Panc1 (cell line): Measurements from ENCODE around the gene DYNLL2. TPM values are rescaled to one million over a fixed set of nuclear protein-coding genes. Genes with fewer than 3 reads are reported as not detected.
"Not testable (repeated sequence)": the region's sequence is repeated elsewhere in the genome, so short reads cannot be mapped to it uniquely, and the experiment has no call there.

Experiments
- ATAC-seq: fragments of 200-7000 bp; cut with Tn5 transposase; 2 replicates; pipeline ENCODE4 v1.9.1; 2020; ENCODE audit warnings: mild to moderate bottlenecking, moderate library complexity
- BruUV-seq: library from RNA; stranded (reverse); fragments of 400-500 nt; replicated peaks from 2 replicates; lab custom pipeline; 2021; lab: Mats Ljungman, UMichigan
- CTCF ChIA-PET: fragments of 300-600 bp; sonication (Branson Sonifier 250); formaldehyde crosslinking; loops from one replicate; lab custom pipeline; 2022; ENCODE audit warnings: antibody characterized with exemption; lab: Charles Lee
- POLR2A ChIA-PET: fragments of 300-600 bp; sonication (Branson Sonifier 250); formaldehyde crosslinking; loops from one replicate; lab custom pipeline; 2022; ENCODE audit warnings: antibody characterized with exemption; lab: Charles Lee
- DNase-seq: peaks from one replicate; pipeline ENCODE4 v3.0.0-alpha.2; 2010; ENCODE audit warnings: low read depth, low spot score
- H3K27ac ChIP-seq: 2 replicates; pipeline ENCODE4 v1.5.1; 2011; ENCODE audit warnings: mild to moderate bottlenecking, low read length, inconsistent platforms
- H3K27me3 ChIP-seq: fragments of 200-500 bp; sonication (Bioruptor generic); 2 replicates; pipeline ENCODE4 v1.6.0; 2014; ENCODE audit warnings: low read length, inconsistent platforms; ENCODE audit not compliant: control insufficient read depth, insufficient read depth
- H3K36me3 ChIP-seq: fragments of 200-500 bp; sonication (Bioruptor generic); 2 replicates; pipeline ENCODE4 v1.5.1; 2014; ENCODE audit warnings: inconsistent platforms, mild to moderate bottlenecking, low read length, moderate library complexity; ENCODE audit not compliant: control insufficient read depth, insufficient read depth
- H3K4me1 ChIP-seq: 2 replicates; pipeline ENCODE4 v1.5.1; 2011; ENCODE audit warnings: inconsistent platforms, mild to moderate bottlenecking, low read length, moderate library complexity; ENCODE audit not compliant: control insufficient read depth, insufficient read depth
- H3K4me3 ChIP-seq, 2 experiments: 2 replicates each; pipeline ENCODE4 v1.5.1; 2011 to 2012; ENCODE audit warnings: low read depth in 2 of 2, low read length in 2 of 2, mild to moderate bottlenecking in 2 of 2, inconsistent platforms in 1 of 2, moderate library complexity in 1 of 2
- H3K9me3 ChIP-seq: fragments of 200-500 bp; sonication (Bioruptor generic); 2 replicates; pipeline ENCODE4 v1.5.1; 2014; ENCODE audit warnings: low read depth, mild to moderate bottlenecking, inconsistent platforms, low read length, moderate library complexity; ENCODE audit not compliant: control insufficient read depth, insufficient read depth
- POLR2AphosphoS5 ChIP-seq: IDR thresholded peaks from 2 replicates; pipeline ENCODE4 v1.6.1; 2012; ENCODE audit warnings: mild to moderate bottlenecking, low read depth, low read length, moderate library complexity
- SIN3A ChIP-seq: IDR thresholded peaks from 2 replicates; pipeline ENCODE4 v1.6.1; 2012; ENCODE audit warnings: low read depth, mild to moderate bottlenecking, low read length, moderate library complexity, borderline replicate concordance; ENCODE audit not compliant: insufficient read depth
- TCF7L2 ChIP-seq: IDR thresholded peaks from 2 replicates; pipeline ENCODE4 v1.6.1; 2011; ENCODE audit warnings: mild to moderate bottlenecking, low read depth, low read length, inconsistent platforms
- in situ Hi-C: cut with HindIII; loops from 2 replicates; pipeline ENCODE4 v1.10.0; 2016; ENCODE audit warnings: low sequenced_read_pairs, low pct_unique_long_range_greater_than_20kb
- intact Hi-C: fragments of 100-400 bp; cut with micrococcal nuclease; formaldehyde crosslinking; loops from one replicate; pipeline ENCODE4 v1.10.0; 2022; ENCODE audit not compliant: unreplicated experiment
- total RNA-seq: library from RNA; stranded (reverse); gene quantifications from one replicate; pipeline ENCODE4 v1.2.1, GENCODE V29; 2021; ENCODE audit not compliant: unreplicated experiment
- TF ChIP-seq, protein P1 (sequence below), 2 experiments: IDR thresholded peaks; 2 replicates each; pipeline ENCODE4 v1.6.1; 2011 to 2012; ENCODE audit warnings: low read depth in 2 of 2, control low read depth in 1 of 2, low read length in 1 of 2, mild to moderate bottlenecking in 1 of 2, moderate library complexity in 1 of 2; ENCODE audit not compliant: insufficient read depth in 1 of 2
- TF ChIP-seq, protein P2 (sequence below): fragments of 450-650 bp; IDR thresholded peaks from 2 replicates; pipeline ENCODE4 v1.5.1; 2017; ENCODE audit warnings: mild to moderate bottlenecking

The DYNLL2 gene
- total RNA-seq, 1 experiment from 2014 or later, result 19.8 TPM

DNA sequence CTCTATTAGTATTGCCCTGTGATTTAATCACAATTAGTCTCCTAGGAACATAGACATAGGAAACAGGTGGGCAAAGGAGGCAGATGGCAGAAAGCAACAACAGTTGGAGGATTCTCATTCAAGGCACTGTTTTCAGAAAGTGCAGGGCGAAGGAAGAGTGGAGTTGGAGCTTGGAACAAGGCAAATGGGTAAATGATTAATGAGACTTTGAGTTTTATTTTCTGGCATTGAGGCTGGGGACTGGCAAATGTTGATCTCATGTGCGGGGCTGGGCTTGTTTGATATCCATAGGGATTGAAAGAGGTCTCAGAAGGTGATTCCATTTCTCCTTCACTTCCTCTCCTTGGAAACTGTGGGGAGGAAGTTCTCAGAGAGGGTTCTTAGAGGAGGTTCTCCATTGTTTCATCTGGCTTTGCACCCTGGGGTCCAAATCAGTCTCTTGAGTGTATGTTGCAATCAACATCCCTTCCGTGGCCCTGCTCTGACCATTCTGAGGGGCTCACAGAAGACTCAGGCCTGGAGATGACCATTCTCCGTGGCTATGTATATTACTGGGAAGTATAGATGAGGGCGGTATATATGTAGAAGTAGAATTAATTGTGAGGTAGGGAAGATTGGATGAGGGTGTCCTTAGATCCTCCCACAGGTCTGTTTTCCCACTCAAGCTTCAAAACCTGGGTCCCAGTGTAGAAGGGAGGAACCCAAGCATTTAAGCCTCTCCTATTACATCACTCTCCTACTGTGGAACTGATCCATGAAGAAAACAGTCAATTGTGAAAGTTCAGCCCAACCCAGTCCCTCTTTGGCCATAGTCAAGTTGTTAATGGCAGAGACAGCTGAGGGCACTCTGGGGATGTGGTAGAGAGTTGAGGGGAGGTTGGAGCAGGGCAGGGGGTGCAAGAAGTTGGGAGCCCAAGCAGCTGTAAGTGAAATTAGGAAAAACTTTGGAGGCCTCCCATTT lies 39.7 kb upstream of the DYNLL2 start:
- no peak for TF ChIP-seq TCF7L2
- TF ChIP-seq, protein P1, sequence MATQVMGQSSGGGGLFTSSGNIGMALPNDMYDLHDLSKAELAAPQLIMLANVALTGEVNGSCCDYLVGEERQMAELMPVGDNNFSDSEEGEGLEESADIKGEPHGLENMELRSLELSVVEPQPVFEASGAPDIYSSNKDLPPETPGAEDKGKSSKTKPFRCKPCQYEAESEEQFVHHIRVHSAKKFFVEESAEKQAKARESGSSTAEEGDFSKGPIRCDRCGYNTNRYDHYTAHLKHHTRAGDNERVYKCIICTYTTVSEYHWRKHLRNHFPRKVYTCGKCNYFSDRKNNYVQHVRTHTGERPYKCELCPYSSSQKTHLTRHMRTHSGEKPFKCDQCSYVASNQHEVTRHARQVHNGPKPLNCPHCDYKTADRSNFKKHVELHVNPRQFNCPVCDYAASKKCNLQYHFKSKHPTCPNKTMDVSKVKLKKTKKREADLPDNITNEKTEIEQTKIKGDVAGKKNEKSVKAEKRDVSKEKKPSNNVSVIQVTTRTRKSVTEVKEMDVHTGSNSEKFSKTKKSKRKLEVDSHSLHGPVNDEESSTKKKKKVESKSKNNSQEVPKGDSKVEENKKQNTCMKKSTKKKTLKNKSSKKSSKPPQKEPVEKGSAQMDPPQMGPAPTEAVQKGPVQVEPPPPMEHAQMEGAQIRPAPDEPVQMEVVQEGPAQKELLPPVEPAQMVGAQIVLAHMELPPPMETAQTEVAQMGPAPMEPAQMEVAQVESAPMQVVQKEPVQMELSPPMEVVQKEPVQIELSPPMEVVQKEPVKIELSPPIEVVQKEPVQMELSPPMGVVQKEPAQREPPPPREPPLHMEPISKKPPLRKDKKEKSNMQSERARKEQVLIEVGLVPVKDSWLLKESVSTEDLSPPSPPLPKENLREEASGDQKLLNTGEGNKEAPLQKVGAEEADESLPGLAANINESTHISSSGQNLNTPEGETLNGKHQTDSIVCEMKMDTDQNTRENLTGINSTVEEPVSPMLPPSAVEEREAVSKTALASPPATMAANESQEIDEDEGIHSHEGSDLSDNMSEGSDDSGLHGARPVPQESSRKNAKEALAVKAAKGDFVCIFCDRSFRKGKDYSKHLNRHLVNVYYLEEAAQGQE (IDR thresholded peaks at IDR 0.05; ENCODE audit: insufficient read depth in 1 of 2, low read depth in 2 of 2, low read length in 1 of 2), result no peak
- no peak for TF ChIP-seq SIN3A
- H3K4me1 ChIP-seq, result no peaks in the 10 kb centered on the region
- ChIA-PET CTCF (no interaction called here), POLR2A (interaction anchor here (0.5 kb wide), 1 partner anchor 69 kb away, joined by 3 read pairs; no protein-coding TSS in a partner anchor)
- in situ Hi-C loops, result no loop called here
- ATAC-seq, result no peak
- H3K27ac ChIP-seq, result no peak overlapping the region
- intact Hi-C loops, result no loop called here
- H3K9me3 ChIP-seq, result no peaks in the 10 kb centered on the region
- H3K4me3 ChIP-seq, result no peak overlapping the region
- no peaks in the 10 kb centered on the region for H3K36me3 ChIP-seq
- no peaks in the 10 kb centered on the region for H3K27me3 ChIP-seq
- DNase-seq, result no peak
- BruUV-seq, result no TSS peak

DNA sequence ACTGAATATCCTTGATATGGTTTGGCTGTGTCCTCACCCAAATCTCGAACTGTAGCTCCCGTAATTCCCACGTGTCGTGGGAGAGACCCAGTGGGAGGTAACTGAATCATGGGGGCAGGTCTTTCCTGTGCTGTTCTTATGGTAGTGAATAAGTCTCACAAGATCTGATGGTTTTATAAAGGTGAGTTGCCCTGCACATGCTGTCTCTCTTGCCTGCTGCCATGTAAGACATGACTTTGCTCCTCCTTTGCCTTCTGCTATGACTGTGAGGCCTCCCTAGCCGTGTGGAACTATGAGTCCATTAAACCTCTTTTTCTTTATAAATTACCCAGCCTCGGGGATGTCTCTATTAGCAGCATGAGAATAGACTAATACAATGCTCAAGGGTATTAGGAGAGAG lies 39.0 kb upstream of the DYNLL2 start:
- ATAC-seq, H3K4me1 ChIP-seq, intact Hi-C loops, H3K27ac ChIP-seq, CTCF ChIA-PET, in situ Hi-C loops, H3K4me3 ChIP-seq, DNase-seq, BruUV-seq, POLR2A ChIA-PET, H3K27me3 ChIP-seq, H3K9me3 ChIP-seq, H3K36me3 ChIP-seq: not testable (repeated sequence)

DNA sequence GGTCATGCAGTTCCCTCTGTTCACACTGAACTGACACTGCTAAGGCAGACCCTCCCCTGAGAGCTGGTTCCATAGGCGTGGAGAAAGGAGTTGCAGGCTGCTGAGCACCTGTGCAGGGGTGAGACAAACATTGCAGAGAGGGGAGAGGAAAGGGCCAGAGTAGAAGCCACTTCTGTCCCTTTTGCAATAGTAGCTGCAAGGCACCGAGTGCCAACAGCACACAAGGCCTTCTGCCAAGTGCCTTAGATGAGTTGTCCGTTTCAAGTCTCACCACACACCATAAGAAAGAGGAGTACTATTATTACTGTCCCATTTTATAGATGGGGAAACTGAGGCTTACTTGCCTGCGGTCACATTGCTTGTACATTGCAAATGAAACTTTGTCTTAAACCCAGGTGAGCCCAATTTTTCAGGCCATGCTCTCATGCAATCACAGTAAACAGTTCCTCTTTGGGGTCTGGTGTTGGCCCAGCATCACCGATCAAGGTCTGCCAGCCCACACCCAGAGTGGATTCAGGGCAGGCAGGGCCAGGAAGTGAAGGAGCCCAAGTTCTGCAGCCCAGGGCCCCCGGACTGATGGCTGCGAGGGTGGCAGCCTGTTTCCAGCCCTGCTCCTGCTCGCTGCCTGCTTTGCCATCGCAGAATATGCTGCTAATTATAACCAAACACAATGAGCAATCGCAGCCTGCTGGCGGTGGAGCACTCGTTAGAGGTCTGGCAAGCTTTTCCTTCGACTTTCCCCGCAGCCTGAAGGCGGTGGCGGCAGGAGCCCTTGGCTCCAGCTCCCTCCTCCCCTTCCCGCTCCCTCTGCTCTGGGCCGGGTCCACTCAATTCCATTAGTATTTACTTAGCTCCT lies 36.8 kb upstream of the DYNLL2 start:
- no peaks in the 10 kb centered on the region for H3K27me3 ChIP-seq
- no peaks in the 10 kb centered on the region for H3K36me3 ChIP-seq
- in situ Hi-C loops, result no loop called here
- POLR2A ChIA-PET, result no interaction called here
- no TSS peak for BruUV-seq
- TF ChIP-seq TCF7L2 (no peak), POLR2AphosphoS5 (no peak), SIN3A (no peak)
- TF ChIP-seq, protein P1 (IDR thresholded peaks at IDR 0.05; ENCODE audit: insufficient read depth in 1 of 2, low read depth in 2 of 2, low read length in 1 of 2), result no peak
- TF ChIP-seq, protein P2, sequence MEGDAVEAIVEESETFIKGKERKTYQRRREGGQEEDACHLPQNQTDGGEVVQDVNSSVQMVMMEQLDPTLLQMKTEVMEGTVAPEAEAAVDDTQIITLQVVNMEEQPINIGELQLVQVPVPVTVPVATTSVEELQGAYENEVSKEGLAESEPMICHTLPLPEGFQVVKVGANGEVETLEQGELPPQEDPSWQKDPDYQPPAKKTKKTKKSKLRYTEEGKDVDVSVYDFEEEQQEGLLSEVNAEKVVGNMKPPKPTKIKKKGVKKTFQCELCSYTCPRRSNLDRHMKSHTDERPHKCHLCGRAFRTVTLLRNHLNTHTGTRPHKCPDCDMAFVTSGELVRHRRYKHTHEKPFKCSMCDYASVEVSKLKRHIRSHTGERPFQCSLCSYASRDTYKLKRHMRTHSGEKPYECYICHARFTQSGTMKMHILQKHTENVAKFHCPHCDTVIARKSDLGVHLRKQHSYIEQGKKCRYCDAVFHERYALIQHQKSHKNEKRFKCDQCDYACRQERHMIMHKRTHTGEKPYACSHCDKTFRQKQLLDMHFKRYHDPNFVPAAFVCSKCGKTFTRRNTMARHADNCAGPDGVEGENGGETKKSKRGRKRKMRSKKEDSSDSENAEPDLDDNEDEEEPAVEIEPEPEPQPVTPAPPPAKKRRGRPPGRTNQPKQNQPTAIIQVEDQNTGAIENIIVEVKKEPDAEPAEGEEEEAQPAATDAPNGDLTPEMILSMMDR, result no peak
- no peak overlapping the region for H3K4me3 ChIP-seq
- ATAC-seq (no peak), DNase-seq (no peak)
- intact Hi-C loops, result no loop called here
- CTCF ChIA-PET, result no interaction called here
- H3K27ac ChIP-seq, result no peak overlapping the region
- no peaks in the 10 kb centered on the region for H3K9me3 ChIP-seq
- no peaks in the 10 kb centered on the region for H3K4me1 ChIP-seq
